Endodermal cell (in vitro differentiated cells): ENCODE data around the gene DOCK10. TPM values are rescaled to one million over a fixed set of nuclear protein-coding genes. Genes with fewer than 3 reads are reported as not detected.

Experiments
- DNase-seq: peaks from one replicate; pipeline ENCODE4 v3.0.0-alpha.2; 2017
- H3K27ac ChIP-seq: 2 replicates; pipeline ENCODE4 v1.5.1; 2013; ENCODE audit warnings: mild to moderate bottlenecking, low read depth, low read length, moderate library complexity
- H3K27me3 ChIP-seq: 2 replicates; pipeline ENCODE4 v1.6.1; 2013; ENCODE audit warnings: mild to moderate bottlenecking, low read length, moderate library complexity; ENCODE audit not compliant: insufficient read depth, control insufficient read depth, poor library complexity, severe bottlenecking
- H3K36me3 ChIP-seq: 2 replicates; pipeline ENCODE4 v1.7.0; 2013; ENCODE audit warnings: mild to moderate bottlenecking, low read length, moderate library complexity; ENCODE audit not compliant: control insufficient read depth, insufficient read depth
- H3K4me1 ChIP-seq: one replicate; pipeline ENCODE4 v1.7.0; 2013; ENCODE audit warnings: low read length; ENCODE audit not compliant: control insufficient read depth, insufficient read depth
- H3K4me3 ChIP-seq: 2 replicates; pipeline ENCODE4 v1.5.1; 2013; ENCODE audit warnings: mild to moderate bottlenecking, low read length, moderate library complexity
- H3K9ac ChIP-seq: 2 replicates; pipeline ENCODE4 v1.6.1; 2013; ENCODE audit warnings: mild to moderate bottlenecking, low read length, moderate library complexity; ENCODE audit not compliant: poor library complexity, severe bottlenecking; ENCODE audit errors: extremely low read depth
- H3K9me3 ChIP-seq: 2 replicates; pipeline ENCODE4 v1.6.1; 2013; ENCODE audit warnings: mild to moderate bottlenecking, low read length, moderate library complexity; ENCODE audit not compliant: control insufficient read depth
- H3K27ac Mint-ChIP-seq: 2 replicates; pipeline ENCODE4 v1.8.0; 2020; ENCODE audit warnings: mixed read lengths
- H3K27me3 Mint-ChIP-seq: 2 replicates; pipeline ENCODE4 v1.8.0; 2021; ENCODE audit warnings: mild to moderate bottlenecking, mixed read lengths; ENCODE audit not compliant: insufficient read depth
- H3K36me3 Mint-ChIP-seq: 2 replicates; pipeline ENCODE4 v1.8.0; 2020; ENCODE audit warnings: low read depth, mixed read lengths
- H3K4me1 Mint-ChIP-seq: 2 replicates; pipeline ENCODE4 v1.8.0; 2020; ENCODE audit warnings: mixed read lengths
- H3K4me3 Mint-ChIP-seq: 2 replicates; pipeline ENCODE4 v1.8.0; 2020; ENCODE audit warnings: mild to moderate bottlenecking, moderate library complexity, mixed read lengths
- H3K9me3 Mint-ChIP-seq: 2 replicates; pipeline ENCODE4 v1.8.0; 2020; ENCODE audit warnings: mild to moderate bottlenecking, mixed read lengths
- WGBS, 2 experiments: methylation state at CpG; one replicate each; pipeline versions ENCODE4 v1.1.5 to v1.1.7; 2013; ENCODE audit warnings: missing lambda C conversion rate in 2 of 2, mixed read lengths in 1 of 2; ENCODE audit not compliant: insufficient coverage in 1 of 2, insufficient read length in 1 of 2; 5-methylcytosine and 5-hydroxymethylcytosine counted together
- total RNA-seq, 2 donors: library from RNA; stranded (reverse); fragmentation: NEBNext Ultra II Directional in 1 of 2; extraction: Animal tissue kit (Norgen Biotek cat#: 25700) in 1 of 2; gene quantifications; 2 replicates in 1 of 2; 3 replicates in 1 of 2; pipeline ENCODE4 v1.2.1, GENCODE V29; 2021
- TF ChIP-seq, protein P1 (sequence below): fragments of 200-600 bp; sonication (generic); conservative IDR thresholded peaks from 2 replicates; pipeline ENCODE4 v1.5.0; 2021; ENCODE audit warnings: antibody characterized with exemption, mild to moderate bottlenecking

DOCK10 gene
- total RNA-seq, 2 donors from 2014 or later: 0.44 to 1.4 TPM

DNA sequence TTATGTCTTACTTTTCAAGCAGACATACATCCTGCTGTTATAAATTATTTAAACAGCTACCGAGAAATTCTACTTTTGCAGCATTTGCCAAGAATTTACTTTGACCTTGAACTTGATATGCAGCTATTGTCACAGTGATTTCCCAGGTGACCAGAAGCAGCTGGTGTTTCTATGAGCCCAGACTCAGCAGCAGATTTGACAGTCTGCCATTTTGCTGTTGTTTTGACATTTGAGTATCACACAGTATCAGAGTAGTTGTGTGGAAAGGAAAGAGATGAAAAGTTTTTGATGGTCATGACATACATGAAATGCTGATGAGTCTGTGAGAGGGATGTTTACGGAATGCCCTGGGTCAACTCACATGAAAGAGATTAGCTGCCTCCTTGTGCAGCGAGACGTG is 319.5 kb downstream of the DOCK10 start:
- Histone ChIP-seq H3K4me1 (no peaks in the 10 kb centered on the region), H3K27me3 (no peaks in the 10 kb centered on the region), H3K9me3 (no peaks in the 10 kb centered on the region), H3K9ac (no peak overlapping the region), H3K36me3 (no peaks in the 10 kb centered on the region), H3K27ac (no peak overlapping the region), H3K4me3 (no peak overlapping the region)
- no peaks in the 10 kb centered on the region for H3K36me3 Mint-ChIP-seq
- no peaks in the 10 kb centered on the region for H3K27me3 Mint-ChIP-seq
- H3K4me3 Mint-ChIP-seq: no peak overlapping the region
- H3K27ac Mint-ChIP-seq: no peak overlapping the region
- TF ChIP-seq, protein P1, sequence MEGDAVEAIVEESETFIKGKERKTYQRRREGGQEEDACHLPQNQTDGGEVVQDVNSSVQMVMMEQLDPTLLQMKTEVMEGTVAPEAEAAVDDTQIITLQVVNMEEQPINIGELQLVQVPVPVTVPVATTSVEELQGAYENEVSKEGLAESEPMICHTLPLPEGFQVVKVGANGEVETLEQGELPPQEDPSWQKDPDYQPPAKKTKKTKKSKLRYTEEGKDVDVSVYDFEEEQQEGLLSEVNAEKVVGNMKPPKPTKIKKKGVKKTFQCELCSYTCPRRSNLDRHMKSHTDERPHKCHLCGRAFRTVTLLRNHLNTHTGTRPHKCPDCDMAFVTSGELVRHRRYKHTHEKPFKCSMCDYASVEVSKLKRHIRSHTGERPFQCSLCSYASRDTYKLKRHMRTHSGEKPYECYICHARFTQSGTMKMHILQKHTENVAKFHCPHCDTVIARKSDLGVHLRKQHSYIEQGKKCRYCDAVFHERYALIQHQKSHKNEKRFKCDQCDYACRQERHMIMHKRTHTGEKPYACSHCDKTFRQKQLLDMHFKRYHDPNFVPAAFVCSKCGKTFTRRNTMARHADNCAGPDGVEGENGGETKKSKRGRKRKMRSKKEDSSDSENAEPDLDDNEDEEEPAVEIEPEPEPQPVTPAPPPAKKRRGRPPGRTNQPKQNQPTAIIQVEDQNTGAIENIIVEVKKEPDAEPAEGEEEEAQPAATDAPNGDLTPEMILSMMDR: no peak
- DNase-seq: no peak
- H3K4me1 Mint-ChIP-seq: no peaks in the 10 kb centered on the region
- peaks cover 3% of the 10 kb centered on the region for H3K9me3 Mint-ChIP-seq
- WGBS, 2 experiments: 95 to 98% methylated on average over 4 of the region's 4 CpGs

DNA sequence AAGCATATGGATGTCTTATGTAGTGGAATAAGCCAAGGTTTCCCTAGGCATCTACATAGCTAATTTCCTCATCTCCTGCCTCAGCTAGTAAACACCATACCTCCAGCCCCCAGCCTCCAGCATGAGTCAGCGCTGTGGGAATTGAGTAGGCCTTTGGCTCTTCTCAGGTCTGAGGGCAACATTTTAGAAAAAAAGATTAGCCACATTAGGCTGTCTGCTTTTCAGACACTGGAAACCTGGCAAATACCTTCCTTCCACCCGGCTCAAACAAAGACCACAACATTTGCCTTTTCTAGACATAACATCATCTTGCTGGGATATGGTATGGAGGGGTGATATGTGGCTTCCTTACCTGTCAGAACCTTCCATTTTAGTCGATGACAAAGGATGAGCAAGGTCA is 320.0 kb downstream of the DOCK10 start:
- no peak for DNase-seq
- Mint-ChIP-seq H3K4me1 (no peaks in the 10 kb centered on the region), H3K36me3 (no peaks in the 10 kb centered on the region), H3K27me3 (no peaks in the 10 kb centered on the region), H3K9me3 (peaks cover 3% of the 10 kb centered on the region), H3K27ac (no peak overlapping the region), H3K4me3 (no peak overlapping the region)
- no peak overlapping the region for H3K4me3 ChIP-seq
- no peaks in the 10 kb centered on the region for H3K27me3 ChIP-seq
- no peaks in the 10 kb centered on the region for H3K9me3 ChIP-seq
- WGBS, 2 experiments: 66 to 100% methylated on average over 1 to 3 of the region's 3 CpGs
- H3K4me1 ChIP-seq: no peaks in the 10 kb centered on the region
- no peak overlapping the region for H3K9ac ChIP-seq
- H3K36me3 ChIP-seq: no peaks in the 10 kb centered on the region
- no peak overlapping the region for H3K27ac ChIP-seq
- TF ChIP-seq, protein P1: no peak

DNA sequence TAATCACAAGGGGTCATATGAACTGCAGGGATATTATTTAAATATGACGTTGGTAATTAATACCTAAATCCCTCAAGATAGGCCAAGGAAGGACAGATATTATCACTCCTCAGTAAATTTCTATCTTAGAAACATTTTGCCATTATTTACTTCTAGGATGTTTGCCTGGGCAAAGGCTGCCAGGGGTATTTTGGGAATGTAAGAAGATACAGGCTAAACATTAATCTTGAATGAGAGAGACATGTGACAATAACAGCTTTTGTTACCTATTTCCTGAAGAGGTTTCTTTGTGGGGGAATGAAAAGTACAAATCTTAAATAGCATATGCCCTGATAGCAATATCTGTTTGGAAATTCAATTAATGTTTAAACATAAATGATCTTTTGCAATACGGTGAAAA is 325.3 kb downstream of the DOCK10 start:
- no peaks in the 10 kb centered on the region for H3K4me1 Mint-ChIP-seq
- WGBS, 2 experiments: 92 to 100% methylated on average over 1 of the region's 2 CpGs
- no peaks in the 10 kb centered on the region for H3K36me3 Mint-ChIP-seq
- H3K9me3 ChIP-seq: no peaks in the 10 kb centered on the region
- no peaks in the 10 kb centered on the region for H3K4me1 ChIP-seq
- no peak overlapping the region for H3K4me3 ChIP-seq
- no peaks in the 10 kb centered on the region for H3K27me3 ChIP-seq
- no peak for DNase-seq
- no peaks in the 10 kb centered on the region for H3K27me3 Mint-ChIP-seq
- H3K36me3 ChIP-seq: no peaks in the 10 kb centered on the region
- no peak overlapping the region for H3K27ac ChIP-seq
- peaks cover 3% of the 10 kb centered on the region for H3K9me3 Mint-ChIP-seq
- no peak overlapping the region for H3K9ac ChIP-seq
- TF ChIP-seq, protein P1: no peak
- no peak overlapping the region for H3K27ac Mint-ChIP-seq
- no peak overlapping the region for H3K4me3 Mint-ChIP-seq
